Coronary artery (tissue), 2 donors: ENCODE data around the gene MUC12.

Source experiments
- DNase-seq: peaks from one replicate; pipeline ENCODE4 v3.0.0-alpha.2; 2017; ENCODE audit warnings: low spot score
- H3K27ac ChIP-seq, 2 donors: fragments of 200-600 bp; sonication (generic); one replicate each; pipeline ENCODE4 v1.5.1; 2016 to 2019
- H3K4me3 ChIP-seq: fragments of 200-600 bp; sonication (generic); 2 replicates; pipeline ENCODE4 v1.5.1; 2016; ENCODE audit warnings: mild to moderate bottlenecking, moderate library complexity
- CTCF ChIP-seq: fragments of 200-600 bp; sonication (generic); IDR thresholded peaks from one replicate; pipeline ENCODE4 v1.5.1; 2019; ENCODE audit warnings: antibody characterized with exemption

Gene MUC12

GRCh38 chr7:101066141-101066832 lies 96.9 kb downstream of the MUC12 start:
- H3K4me3 ChIP-seq = no peak overlapping the region
- no peak for DNase-seq
- TF ChIP-seq CTCF = no peak

GRCh38 chr7:101066833-101067177 lies 97.4 kb downstream of the MUC12 start:
- TF ChIP-seq CTCF = no peak

More at GRCh38 chr7:101066141-101066832, 96.9 kb downstream of the MUC12 start:
- no peak overlapping the region for H3K27ac ChIP-seq

DNA sequence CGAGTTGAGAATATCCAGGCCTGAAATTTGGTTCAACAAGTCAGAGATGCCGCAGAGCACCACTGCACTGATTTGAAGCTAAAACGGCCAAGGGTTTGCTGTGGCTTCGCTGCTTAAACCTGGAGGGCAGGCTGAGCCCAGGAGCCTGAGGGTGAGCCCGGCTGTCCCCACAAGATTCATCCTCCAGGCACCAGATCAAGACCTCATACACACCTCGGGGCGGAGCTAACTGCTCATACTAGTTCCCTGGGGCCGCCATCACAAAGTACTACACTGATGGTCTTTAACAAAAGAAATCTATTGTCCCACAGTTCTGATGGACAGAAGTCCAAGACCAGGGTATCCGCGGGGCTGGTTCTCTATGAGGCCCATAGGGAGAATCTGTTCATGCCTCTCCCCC lies 99.0 kb downstream of the MUC12 start:
- Histone ChIP-seq H3K4me3 (no peak overlapping the region), H3K27ac (no peak overlapping the region)
- DNase-seq = no peak
- TF ChIP-seq CTCF = no peak

More at GRCh38 chr7:101066833-101067177, 97.4 kb downstream of the MUC12 start:
- Histone ChIP-seq H3K4me3 (no peak overlapping the region), H3K27ac (no peak overlapping the region)
- no peak for DNase-seq
